HEK293 (cell line): Measurements from ENCODE around the gene PAM.

ENCODE experiments used
- KLF16 ChIP-seq: fragments of 450-650 bp; formaldehyde crosslinking; IDR thresholded peaks from 2 replicates; pipeline ENCODE4 v1.5.1; 2017; ENCODE audit warnings: missing biosample characterization, missing genetic modification characterization
- MZF1 ChIP-seq: fragments of 450-650 bp; formaldehyde crosslinking; IDR thresholded peaks from 2 replicates; pipeline ENCODE4 v1.5.1; 2017; ENCODE audit warnings: missing biosample characterization, missing genetic modification characterization, borderline replicate concordance
- YY2 ChIP-seq: fragments of 450-650 bp; formaldehyde crosslinking; IDR thresholded peaks from 2 replicates; pipeline ENCODE4 v1.5.1; 2016; ENCODE audit warnings: missing biosample characterization, missing genetic modification characterization
- ZNF138 ChIP-seq: fragments of 450-650 bp; formaldehyde crosslinking; IDR thresholded peaks from 2 replicates; pipeline ENCODE4 v1.5.1; 2016; ENCODE audit warnings: missing biosample characterization, missing genetic modification characterization, borderline replicate concordance
- ZNF266 ChIP-seq: fragments of 450-650 bp; formaldehyde crosslinking; IDR thresholded peaks from 2 replicates; pipeline ENCODE4 v1.5.1; 2016; ENCODE audit warnings: missing biosample characterization, missing genetic modification characterization, low read depth
- ZNF366 ChIP-seq: fragments of 450-650 bp; formaldehyde crosslinking; conservative IDR thresholded peaks from 2 replicates; pipeline ENCODE4 v1.5.1; 2016; ENCODE audit warnings: missing biosample characterization, missing genetic modification characterization
- ZNF701 ChIP-seq: fragments of 450-650 bp; formaldehyde crosslinking; IDR thresholded peaks from 2 replicates; pipeline ENCODE4 v1.5.1; 2016; ENCODE audit warnings: missing biosample characterization, missing genetic modification characterization
- ZNF837 ChIP-seq: fragments of 450-650 bp; formaldehyde crosslinking; IDR thresholded peaks from 2 replicates; pipeline ENCODE4 v1.5.1; 2016; ENCODE audit warnings: missing biosample characterization, missing genetic modification characterization
- TF ChIP-seq, protein P1 (sequence below): fragments of 450-650 bp; formaldehyde crosslinking; IDR thresholded peaks from 2 replicates; pipeline ENCODE4 v1.5.1; 2016; ENCODE audit warnings: missing biosample characterization, missing genetic modification characterization
- TF ChIP-seq, protein P2 (sequence below): fragments of 450-650 bp; formaldehyde crosslinking; IDR thresholded peaks from 2 replicates; pipeline ENCODE4 v1.5.1; 2016; ENCODE audit warnings: missing biosample characterization, missing genetic modification characterization
- TF ChIP-seq, protein P3 (sequence below): sonication (generic); formaldehyde crosslinking; IDR thresholded peaks from 2 replicates; pipeline ENCODE4 v1.8.1; 2022; ENCODE audit warnings: mild to moderate bottlenecking, moderate library complexity, missing genetic modification reagents
- TF ChIP-seq, protein P4 (sequence below): fragments of 450-650 bp; formaldehyde crosslinking; IDR thresholded peaks from 2 replicates; pipeline ENCODE4 v1.5.1; 2016; ENCODE audit warnings: missing biosample characterization, missing genetic modification characterization

DNA sequence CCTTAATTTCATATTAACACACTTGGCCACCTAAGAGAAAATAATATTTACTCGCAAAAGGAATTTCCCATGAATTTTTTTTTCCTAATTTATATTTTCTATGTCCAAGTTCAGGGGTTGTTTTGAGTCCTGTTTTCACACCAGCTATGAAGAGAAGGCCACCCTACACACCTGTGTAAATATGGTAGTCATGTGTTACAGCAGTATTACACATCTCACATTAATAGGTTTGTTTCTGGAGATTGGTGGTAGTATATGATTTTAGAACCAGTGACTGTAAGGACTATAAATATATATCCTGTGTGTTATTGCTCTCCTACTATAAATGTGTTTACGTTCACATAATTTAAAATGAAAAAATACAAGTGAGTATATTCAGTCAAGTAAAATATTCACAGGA lies 147.5 kb downstream of the PAM start:
- TF ChIP-seq, protein P1, sequence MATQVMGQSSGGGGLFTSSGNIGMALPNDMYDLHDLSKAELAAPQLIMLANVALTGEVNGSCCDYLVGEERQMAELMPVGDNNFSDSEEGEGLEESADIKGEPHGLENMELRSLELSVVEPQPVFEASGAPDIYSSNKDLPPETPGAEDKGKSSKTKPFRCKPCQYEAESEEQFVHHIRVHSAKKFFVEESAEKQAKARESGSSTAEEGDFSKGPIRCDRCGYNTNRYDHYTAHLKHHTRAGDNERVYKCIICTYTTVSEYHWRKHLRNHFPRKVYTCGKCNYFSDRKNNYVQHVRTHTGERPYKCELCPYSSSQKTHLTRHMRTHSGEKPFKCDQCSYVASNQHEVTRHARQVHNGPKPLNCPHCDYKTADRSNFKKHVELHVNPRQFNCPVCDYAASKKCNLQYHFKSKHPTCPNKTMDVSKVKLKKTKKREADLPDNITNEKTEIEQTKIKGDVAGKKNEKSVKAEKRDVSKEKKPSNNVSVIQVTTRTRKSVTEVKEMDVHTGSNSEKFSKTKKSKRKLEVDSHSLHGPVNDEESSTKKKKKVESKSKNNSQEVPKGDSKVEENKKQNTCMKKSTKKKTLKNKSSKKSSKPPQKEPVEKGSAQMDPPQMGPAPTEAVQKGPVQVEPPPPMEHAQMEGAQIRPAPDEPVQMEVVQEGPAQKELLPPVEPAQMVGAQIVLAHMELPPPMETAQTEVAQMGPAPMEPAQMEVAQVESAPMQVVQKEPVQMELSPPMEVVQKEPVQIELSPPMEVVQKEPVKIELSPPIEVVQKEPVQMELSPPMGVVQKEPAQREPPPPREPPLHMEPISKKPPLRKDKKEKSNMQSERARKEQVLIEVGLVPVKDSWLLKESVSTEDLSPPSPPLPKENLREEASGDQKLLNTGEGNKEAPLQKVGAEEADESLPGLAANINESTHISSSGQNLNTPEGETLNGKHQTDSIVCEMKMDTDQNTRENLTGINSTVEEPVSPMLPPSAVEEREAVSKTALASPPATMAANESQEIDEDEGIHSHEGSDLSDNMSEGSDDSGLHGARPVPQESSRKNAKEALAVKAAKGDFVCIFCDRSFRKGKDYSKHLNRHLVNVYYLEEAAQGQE (tag by site-specific recombination) = no peak
- TF ChIP-seq, protein P2, sequence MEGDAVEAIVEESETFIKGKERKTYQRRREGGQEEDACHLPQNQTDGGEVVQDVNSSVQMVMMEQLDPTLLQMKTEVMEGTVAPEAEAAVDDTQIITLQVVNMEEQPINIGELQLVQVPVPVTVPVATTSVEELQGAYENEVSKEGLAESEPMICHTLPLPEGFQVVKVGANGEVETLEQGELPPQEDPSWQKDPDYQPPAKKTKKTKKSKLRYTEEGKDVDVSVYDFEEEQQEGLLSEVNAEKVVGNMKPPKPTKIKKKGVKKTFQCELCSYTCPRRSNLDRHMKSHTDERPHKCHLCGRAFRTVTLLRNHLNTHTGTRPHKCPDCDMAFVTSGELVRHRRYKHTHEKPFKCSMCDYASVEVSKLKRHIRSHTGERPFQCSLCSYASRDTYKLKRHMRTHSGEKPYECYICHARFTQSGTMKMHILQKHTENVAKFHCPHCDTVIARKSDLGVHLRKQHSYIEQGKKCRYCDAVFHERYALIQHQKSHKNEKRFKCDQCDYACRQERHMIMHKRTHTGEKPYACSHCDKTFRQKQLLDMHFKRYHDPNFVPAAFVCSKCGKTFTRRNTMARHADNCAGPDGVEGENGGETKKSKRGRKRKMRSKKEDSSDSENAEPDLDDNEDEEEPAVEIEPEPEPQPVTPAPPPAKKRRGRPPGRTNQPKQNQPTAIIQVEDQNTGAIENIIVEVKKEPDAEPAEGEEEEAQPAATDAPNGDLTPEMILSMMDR (tag by site-specific recombination) = no peak
- TF ChIP-seq ZNF837 (no peak), ZNF138 (tag by site-specific recombination) (no peak), YY2 (tag by site-specific recombination) (no peak), MZF1 (tag by site-specific recombination) (no peak), ZNF266 (tag by site-specific recombination) (no peak), KLF16 (tag by site-specific recombination) (no peak), ZNF701 (no peak), ZNF366 (tag by site-specific recombination) (no peak)
- TF ChIP-seq, protein P3, sequence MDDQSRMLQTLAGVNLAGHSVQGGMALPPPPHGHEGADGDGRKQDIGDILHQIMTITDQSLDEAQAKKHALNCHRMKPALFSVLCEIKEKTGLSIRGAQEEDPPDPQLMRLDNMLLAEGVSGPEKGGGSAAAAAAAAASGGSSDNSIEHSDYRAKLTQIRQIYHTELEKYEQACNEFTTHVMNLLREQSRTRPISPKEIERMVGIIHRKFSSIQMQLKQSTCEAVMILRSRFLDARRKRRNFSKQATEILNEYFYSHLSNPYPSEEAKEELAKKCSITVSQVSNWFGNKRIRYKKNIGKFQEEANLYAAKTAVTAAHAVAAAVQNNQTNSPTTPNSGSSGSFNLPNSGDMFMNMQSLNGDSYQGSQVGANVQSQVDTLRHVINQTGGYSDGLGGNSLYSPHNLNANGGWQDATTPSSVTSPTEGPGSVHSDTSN (CRISPR knock-in tag) = no peak
- TF ChIP-seq, protein P4, sequence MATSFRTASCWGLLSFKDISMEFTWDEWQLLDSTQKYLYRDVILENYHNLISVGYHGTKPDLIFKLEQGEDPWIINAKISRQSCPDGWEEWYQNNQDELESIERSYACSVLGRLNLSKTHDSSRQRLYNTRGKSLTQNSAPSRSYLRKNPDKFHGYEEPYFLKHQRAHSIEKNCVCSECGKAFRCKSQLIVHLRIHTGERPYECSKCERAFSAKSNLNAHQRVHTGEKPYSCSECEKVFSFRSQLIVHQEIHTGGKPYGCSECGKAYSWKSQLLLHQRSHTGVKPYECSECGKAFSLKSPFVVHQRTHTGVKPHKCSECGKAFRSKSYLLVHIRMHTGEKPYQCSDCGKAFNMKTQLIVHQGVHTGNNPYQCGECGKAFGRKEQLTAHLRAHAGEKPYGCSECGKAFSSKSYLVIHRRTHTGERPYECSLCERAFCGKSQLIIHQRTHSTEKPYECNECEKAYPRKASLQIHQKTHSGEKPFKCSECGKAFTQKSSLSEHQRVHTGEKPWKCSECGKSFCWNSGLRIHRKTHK = no peak
